Adrenal gland (tissue), 5 donors: ENCODE data around the gene PDGFD.

ENCODE experiments used
- CTCF ChIP-seq, 6 experiments: fragments of 450-650 bp in 4 of 6; fragments of 200-600 bp in 2 of 6; sonication (generic) in 1 of 6; IDR thresholded peaks; 1 replicate in 5 of 6; 2 replicates in 1 of 6; pipeline versions ENCODE4 v1.5.1 to v1.8.0; 2016 to 2021; ENCODE audit warnings: antibody characterized with exemption in 6 of 6, mild to moderate bottlenecking in 2 of 6, moderate library complexity in 1 of 6
- POLR2A ChIP-seq, 2 donors: fragments of 450-650 bp; IDR thresholded peaks; one replicate each; pipeline ENCODE4 v1.6.1; 2017; ENCODE audit warnings: antibody characterized with exemption in 2 of 2, mild to moderate bottlenecking in 2 of 2, moderate library complexity in 1 of 2
- donor health status: DM: no; HTN: no; CAD: no.

DNA sequence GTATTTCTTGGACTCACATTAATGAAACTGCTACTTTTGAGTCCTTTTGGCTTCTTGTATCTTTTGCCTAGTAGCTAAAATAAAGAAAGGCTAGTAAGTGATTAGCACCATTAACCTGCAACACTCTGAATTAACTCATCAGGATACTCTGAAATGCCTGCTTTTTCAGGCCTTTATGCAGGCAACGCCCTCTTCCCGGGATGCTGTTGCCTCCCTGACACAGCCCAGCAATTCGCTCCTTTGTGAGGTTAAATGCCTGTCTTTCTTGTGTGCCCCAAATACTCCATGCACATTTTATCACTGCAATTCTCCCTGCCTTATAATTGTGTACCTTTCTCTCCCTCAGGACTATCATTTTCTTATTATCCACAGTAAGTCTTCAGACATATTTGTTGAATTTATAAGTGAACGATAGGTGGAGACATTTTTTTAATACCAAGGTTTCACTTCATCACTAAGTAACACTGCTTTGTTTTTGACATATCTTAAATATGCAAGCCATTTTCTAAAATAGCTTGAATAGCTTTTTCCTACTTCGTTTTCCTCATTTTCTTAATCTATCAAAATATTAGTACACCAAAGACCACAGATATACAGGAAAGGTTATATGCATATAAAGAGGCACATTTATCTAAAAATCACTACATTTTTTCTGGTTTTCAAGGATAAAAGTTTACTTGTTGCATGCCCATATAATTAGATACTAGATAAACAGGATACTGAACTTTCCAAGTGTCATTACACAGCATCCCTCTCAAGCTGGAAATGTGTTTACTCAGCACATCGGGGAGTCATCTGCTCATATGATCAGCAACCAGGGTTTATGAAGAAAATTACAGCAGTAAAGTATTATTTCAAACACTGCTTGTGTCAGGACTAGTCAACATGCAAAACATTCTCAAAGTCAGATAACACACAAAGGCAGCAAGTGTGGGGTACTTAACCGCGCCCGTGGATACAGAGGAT is 176.0 kb downstream of the PDGFD start:
- TF ChIP-seq CTCF (IDR thresholded peaks at IDR 0.05) (no peak), POLR2A (IDR thresholded peaks at IDR 0.05) (no peak)
